ENCODE results near the gene GCA. TPM values are rescaled to one million over a fixed set of nuclear protein-coding genes. Genes with fewer than 3 reads are reported as not detected.

GCA gene
- total and polyA plus RNA-seq, 2 of the 4 experiments (the other 2 are of a cell fraction) = 2.2 to 3.6 TPM

- H3K4ac ChIP-seq (ENCODE audit: low read depth, low read length) = no peak overlapping the region
- no peak overlapping the region for H4K91ac ChIP-seq (ENCODE audit: insufficient read depth, low read depth, low read length)
- in situ Hi-C loops (cut with MboI; ENCODE audit: low sequenced_read_pairs) (no loop called here), intact Hi-C loops (cut with micrococcal nuclease) (no loop called here), dilution Hi-C loops (cut with HindIII; ENCODE audit: low sequenced_read_pairs, unreplicated experiment) (no loop called here)
- H3K56ac ChIP-seq (ENCODE audit: extremely low read depth, insufficient read depth, low read length) = no peak overlapping the region
- H3K27ac ChIP-seq (ENCODE audit: insufficient read depth, low read length) = no peak overlapping the region
- H3K36me3 ChIP-seq (ENCODE audit: control insufficient read depth, insufficient read depth, low read length) = no peaks in the 10 kb centered on the region
- H3K14ac ChIP-seq (replicated peaks; ENCODE audit: low read depth, low read length) = no peak overlapping the region
- H2AFZ ChIP-seq (replicated peaks; ENCODE audit: low read length, poor library complexity) = no peak overlapping the region
- H3K27me3 ChIP-seq (ENCODE audit: control insufficient read depth, insufficient read depth, low read length) = no peaks in the 10 kb centered on the region
- H3K4me1 ChIP-seq (ENCODE audit: control insufficient read depth, insufficient read depth, low read length) = no peaks in the 10 kb centered on the region
- no peaks in the 10 kb centered on the region for H3K9me1 ChIP-seq (ENCODE audit: insufficient read depth, low read length)
- POLR2A ChIA-PET (ENCODE audit: unreplicated experiment) = no interaction called here
- no peak overlapping the region for H2BK5ac ChIP-seq (ENCODE audit: low read depth, low read length, poor library complexity, severe bottlenecking)
- no peak overlapping the region for H3K4me3 ChIP-seq (ENCODE audit: insufficient read depth, low read depth, low read length)
- H2AK9ac ChIP-seq (replicated peaks; ENCODE audit: low read depth, low read length, poor library complexity) = no peak overlapping the region
- no peak overlapping the region for H2BK15ac ChIP-seq (ENCODE audit: low read depth, low read length)
- ATAC-seq (ENCODE audit: low read depth) (no peak), DNase-seq (peak; percentile 17)
- no peaks in the 10 kb centered on the region for H3K79me1 ChIP-seq (ENCODE audit: low read depth in 1 of 2, low read length in 2 of 2)
- no peak overlapping the region for H3K9ac ChIP-seq (ENCODE audit: low read depth, low read length)
- WGBS, 2 experiments (ENCODE audit: extremely low coverage in 2 of 2, insufficient read length in 1 of 2) = no CpG with 5 or more reads among the region's 1 CpG
- no TSS peak for BruUV-seq (replicated peaks)
- no peaks in the 10 kb centered on the region for H4K20me1 ChIP-seq (ENCODE audit: insufficient read depth, low read length)
- no peak overlapping the region for H4K5ac ChIP-seq (ENCODE audit: low read depth, low read length)
- no peak overlapping the region for H3K4me2 ChIP-seq (ENCODE audit: low read depth, low read length)
- CTCF ChIA-PET = no interaction called here
- no peak overlapping the region for H3K18ac ChIP-seq (ENCODE audit: low read depth, low read length)
- H4K8ac ChIP-seq (ENCODE audit: low read depth in 2 of 2, low read length in 2 of 2) = no peak overlapping the region
- H2AK5ac ChIP-seq (ENCODE audit: low read depth, low read length) = no peak overlapping the region
- no peak overlapping the region for H2BK120ac ChIP-seq (ENCODE audit: low read depth, low read length)
- no peak overlapping the region for H2BK20ac ChIP-seq (ENCODE audit: low read depth, low read length)
- H3K23ac ChIP-seq (ENCODE audit: low read depth, low read length) = no peak overlapping the region
- TF ChIP-seq RCOR1 (IDR thresholded peaks at IDR 0.05; ENCODE audit: insufficient replicate concordance, low read length) (no peak), BHLHE40 (IDR thresholded peaks at IDR 0.05; ENCODE audit: low read depth, low read length) (no peak), POLR2A (IDR thresholded peaks at IDR 0.05; ENCODE audit: low read depth, low read length) (no peak), CHD1 (IDR thresholded peaks at IDR 0.05; ENCODE audit: low read depth, low read length) (no peak), FOS (IDR thresholded peaks at IDR 0.05; ENCODE audit: low read depth, low read length) (no peak), RFX5 (IDR thresholded peaks at IDR 0.05; ENCODE audit: low read depth, low read length) (no peak), MAZ (IDR thresholded peaks at IDR 0.05; ENCODE audit: borderline replicate concordance, low read depth, low read length) (no peak), CEBPB (IDR thresholded peaks at IDR 0.05; ENCODE audit: low read depth, low read length) (no peak), MXI1 (IDR thresholded peaks at IDR 0.05; ENCODE audit: borderline replicate concordance, low read depth, low read length) (no peak), SMC3 (IDR thresholded peaks at IDR 0.05; ENCODE audit: low read depth, low read length) (no peak), ELK1 (IDR thresholded peaks at IDR 0.05; ENCODE audit: borderline replicate concordance, low read depth, low read length) (no peak), NFE2L2 (IDR thresholded peaks at IDR 0.05; ENCODE audit: low read depth, low read length) (no peak), USF2 (IDR thresholded peaks at IDR 0.05; ENCODE audit: low read depth, low read length) (no peak), RAD21 (IDR thresholded peaks at IDR 0.05; ENCODE audit: low read length) (no peak), MAFK (IDR thresholded peaks at IDR 0.05; ENCODE audit: low read depth, low read length) (no peak)
- TF ChIP-seq, protein P1, sequence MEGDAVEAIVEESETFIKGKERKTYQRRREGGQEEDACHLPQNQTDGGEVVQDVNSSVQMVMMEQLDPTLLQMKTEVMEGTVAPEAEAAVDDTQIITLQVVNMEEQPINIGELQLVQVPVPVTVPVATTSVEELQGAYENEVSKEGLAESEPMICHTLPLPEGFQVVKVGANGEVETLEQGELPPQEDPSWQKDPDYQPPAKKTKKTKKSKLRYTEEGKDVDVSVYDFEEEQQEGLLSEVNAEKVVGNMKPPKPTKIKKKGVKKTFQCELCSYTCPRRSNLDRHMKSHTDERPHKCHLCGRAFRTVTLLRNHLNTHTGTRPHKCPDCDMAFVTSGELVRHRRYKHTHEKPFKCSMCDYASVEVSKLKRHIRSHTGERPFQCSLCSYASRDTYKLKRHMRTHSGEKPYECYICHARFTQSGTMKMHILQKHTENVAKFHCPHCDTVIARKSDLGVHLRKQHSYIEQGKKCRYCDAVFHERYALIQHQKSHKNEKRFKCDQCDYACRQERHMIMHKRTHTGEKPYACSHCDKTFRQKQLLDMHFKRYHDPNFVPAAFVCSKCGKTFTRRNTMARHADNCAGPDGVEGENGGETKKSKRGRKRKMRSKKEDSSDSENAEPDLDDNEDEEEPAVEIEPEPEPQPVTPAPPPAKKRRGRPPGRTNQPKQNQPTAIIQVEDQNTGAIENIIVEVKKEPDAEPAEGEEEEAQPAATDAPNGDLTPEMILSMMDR (conservative IDR thresholded peaks at IDR 0.05; ENCODE audit: low read depth, low read length) = no peak
- H3K9me3 ChIP-seq (ENCODE audit: control insufficient read depth, insufficient read depth, low read length) = no peaks in the 10 kb centered on the region
Observed at GRCh38 chr2:162403884-162404283, 60.0 kb downstream of the GCA start.

All from IMR-90 (cell line).